Right ventricle myocardium inferior (tissue), 1 donor: ENCODE data around the gene GALK1. TPM values are rescaled to one million over a fixed set of nuclear protein-coding genes. Genes with fewer than 3 reads are reported as not detected.
"Not testable (repeated sequence)": the region's sequence is repeated elsewhere in the genome, so short reads cannot be mapped to it uniquely, and the experiment has no call there.

Source experiments
- ATAC-seq: fragments of 200-7000 bp; cut with Tn5 transposase; one replicate; pipeline ENCODE4 v1.9.1; 2020; ENCODE audit warnings: mild to moderate bottlenecking, moderate library complexity
- DNase-seq: peaks from one replicate; pipeline ENCODE4 v3.0.0; 2021; ENCODE audit errors: missing footprints
- intact Hi-C: fragments of 100-400 bp; cut with DNase I; formaldehyde crosslinking; loops from one replicate; pipeline ENCODE4 v1.11.0; 2022
- total RNA-seq: library from RNA; stranded (reverse); fragmentation: NEBNext Ultra II Directional; extraction: Animal tissue kit (Norgen Biotek cat#: 25700); gene quantifications from one replicate; pipeline ENCODE4 v1.2.1, GENCODE V29; 2021
- donor health status: DM: no; HTN: yes; CAD: no; lungs with severe emphysema.

The GALK1 gene
- total RNA-seq, 1 donor from 2014 or later = 23.8 TPM

DNA sequence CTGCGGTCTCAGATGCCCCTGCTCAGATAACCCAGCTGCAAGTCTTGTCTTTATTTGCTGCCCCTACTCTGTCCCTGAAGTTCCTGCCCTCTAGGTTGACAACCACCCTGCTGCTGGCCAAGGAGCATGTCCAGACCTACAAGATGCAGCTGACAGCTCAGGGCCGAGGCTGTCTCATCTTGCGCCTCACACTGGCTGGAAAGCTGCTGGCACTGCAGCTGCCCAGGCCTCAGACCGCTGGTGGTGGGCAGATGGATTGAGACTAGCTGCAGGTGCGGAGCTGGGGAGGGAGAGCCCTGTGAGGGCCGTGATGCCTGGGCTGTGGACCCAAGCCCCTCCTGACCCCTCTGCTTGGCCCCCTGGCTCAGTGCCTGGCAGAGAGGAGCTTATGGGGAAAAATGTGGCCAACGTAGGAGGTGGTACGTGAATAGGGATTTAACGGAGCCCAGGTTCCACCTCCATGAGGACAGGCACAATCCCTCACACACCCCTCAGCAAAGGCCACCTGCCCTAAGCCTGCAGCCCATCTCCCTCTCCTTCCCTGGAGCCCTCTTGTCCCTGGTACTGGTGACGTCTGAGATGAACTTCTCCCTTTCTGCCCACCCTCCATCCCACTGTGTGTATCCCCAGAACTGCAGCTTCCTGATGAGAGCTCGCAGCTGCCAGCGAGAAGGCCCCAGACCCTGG lies 8.3 kb upstream of the GALK1 start:
- ATAC-seq (no peak), DNase-seq (peak; percentile 62)
- intact Hi-C loops = loop anchor here (10.0 kb wide), 1 partner anchor 232 kb away; the partner anchor contains the start of gene CDK3

DNA sequence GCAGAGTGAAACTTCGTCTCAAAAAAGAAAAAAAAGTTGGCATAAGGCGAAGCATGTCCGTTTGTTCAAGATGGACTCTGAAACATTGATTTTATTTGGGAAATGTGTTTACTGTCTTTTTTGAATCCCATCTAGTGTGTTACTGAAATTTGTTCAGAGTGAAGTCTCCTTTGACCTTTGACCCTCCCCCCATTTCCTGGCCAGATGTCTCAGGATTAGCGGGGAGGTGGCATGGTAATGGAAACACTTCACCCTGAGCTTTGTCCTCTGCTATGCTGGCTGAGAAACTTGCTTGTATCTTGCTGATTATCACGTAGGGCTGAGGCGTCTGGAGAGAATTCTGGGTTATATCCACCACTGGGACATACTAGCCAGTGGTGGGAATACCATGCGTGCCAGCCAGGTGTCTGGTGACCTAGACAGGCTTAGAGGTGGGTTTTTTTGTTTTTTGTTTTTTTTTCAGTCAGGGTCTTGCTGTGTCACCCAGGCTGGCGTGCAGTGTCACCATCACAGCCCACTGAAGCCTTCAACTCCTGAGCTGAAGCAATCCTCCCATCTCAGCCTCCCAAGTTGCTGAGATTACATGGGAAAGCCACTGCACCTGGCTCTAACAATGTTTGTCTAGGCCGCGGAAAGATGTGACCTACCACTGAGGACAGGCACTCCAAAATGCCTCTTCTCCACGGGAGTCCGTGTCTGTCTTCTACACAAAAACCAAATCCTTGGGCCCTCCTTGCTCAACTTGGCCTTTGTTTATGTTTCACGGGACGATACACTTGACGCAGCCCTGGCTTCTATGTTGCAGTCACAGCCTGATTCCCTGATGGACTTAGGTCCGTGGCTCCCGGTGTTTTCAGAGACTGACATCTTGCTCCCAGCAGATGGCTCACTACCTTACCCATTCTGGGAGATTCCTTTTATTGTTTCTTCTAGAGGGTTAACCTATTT lies 6.6 kb upstream of the GALK1 start:
- intact Hi-C loops = loop anchor here (10.0 kb wide), 1 partner anchor 233 kb away; the partner anchor contains the start of gene CDK3
- no peak for ATAC-seq
- DNase-seq = peak; percentile 34

DNA sequence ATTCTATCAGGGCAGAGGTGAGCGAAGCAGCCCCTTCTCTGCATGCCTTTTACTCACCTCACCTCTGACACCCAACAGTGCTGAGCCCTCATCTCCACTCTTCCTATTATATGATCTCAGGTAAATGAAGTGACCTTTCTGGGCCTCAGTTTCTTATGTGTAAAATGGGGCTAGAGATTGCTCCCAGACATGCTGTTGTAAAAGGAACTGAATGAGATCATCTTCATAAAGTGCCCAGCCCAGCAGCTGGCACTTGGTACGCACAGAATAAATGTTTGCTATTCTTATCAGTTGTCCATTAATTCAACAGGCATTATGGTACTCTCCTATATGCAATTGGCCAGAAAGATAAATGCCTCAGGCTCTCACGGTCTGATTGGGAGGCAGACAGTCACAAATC lies 4.5 kb upstream of the GALK1 start:
- ATAC-seq (no peak), DNase-seq (peak; percentile 22)
- intact Hi-C loops = no loop called here

DNA sequence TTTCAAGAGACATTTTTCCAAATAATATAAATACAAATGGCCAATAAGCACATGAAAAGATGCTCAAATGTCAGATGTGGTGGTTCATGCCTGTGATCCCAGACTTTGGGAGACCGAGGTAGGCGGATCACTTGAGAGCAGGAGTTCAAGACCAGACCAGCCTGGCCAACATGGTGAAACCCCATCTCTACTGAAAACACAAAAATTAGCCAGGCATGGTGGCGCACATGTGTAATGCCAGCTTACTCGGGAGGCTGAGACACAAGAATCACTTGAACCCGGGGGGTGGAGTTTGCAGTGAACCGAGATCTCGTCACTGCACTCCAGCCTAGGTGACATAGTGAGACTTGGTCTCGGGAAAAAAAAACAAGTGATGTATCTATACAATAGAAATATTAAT lies 2.9 kb upstream of the GALK1 start:
- no peak for ATAC-seq
- no peak for DNase-seq
- intact Hi-C loops = no loop called here

DNA sequence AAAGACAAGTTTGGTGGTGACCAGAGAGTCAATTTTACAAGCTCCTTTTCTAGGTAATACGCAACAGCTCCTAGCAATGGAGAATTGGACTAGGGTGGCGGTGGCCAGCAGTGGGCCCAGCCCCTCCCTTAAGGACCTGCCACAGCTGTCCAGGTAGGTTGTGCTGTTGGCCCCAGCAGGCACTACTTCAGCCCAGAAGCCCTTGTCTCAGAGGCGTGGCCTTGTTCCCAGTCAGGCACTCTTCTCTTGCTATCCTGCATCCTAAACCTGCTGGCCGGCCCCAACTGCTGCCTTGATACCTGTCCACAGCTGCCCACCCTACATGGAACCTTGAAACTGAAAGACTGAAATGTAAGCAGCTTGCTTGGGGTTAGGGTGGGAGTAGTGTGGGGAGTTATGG lies 989 bp upstream of the GALK1 start:
- ATAC-seq = no peak
- peak; percentile 45 for DNase-seq
- intact Hi-C loops = no loop called here

DNA sequence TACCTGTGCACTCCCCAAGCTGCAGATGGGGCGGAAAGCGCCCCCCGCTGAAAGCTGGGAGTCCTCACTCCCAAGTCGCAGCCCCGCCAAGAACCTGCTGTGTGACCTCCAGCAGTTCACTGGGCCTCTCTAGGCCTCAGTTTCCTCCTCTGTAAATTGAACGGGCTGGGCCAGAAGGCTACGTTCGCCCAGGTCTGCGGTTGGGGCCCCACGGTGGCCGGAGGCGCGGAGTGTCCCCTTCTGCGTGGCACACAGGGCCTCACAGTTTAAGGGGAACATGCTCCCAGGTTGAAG lies 628 bp downstream of the GALK1 start:
- intact Hi-C loops = no loop called here

DNA sequence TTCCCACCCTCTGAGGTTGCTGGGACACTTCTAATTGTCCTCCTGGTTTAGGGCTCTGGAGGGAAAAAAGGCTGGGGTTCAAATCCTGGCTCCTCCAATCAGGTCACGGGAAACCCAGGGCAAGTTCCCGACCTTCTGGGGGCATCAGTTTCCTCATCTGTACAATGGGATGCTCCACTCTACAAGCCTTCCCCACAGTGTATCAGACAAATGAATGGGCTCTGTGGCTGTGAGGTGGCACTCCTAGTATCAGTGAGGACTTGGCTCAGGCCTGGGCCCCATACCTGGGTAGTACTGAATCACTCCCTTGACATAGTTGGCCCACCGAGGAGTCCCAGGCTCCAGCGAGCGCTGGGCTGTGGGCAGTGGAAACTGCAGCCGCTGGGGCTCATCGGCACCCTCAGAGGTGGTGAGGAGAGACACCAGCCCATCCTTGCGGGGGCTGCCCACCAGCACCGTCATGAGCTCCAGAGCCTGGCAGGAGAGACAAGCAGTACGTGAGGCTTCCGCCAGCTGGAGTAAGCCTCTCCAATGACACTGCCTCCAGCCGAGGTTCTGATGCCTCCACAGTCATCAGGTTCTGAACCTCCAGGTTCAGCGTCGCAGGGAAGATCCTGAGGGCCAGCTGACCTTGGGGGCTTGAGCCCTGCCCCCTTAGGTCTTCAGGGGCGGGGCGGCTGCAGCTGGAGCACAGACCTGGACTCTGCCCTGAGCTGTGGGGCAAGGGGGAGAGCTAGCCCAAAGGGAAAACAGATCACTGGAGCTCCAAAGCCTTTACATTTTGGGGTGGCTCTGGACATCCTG lies 1.2 kb downstream of the GALK1 start:
- intact Hi-C loops = no loop called here
- DNase-seq = peak; percentile 64
- ATAC-seq = no peak

More for the DNA sequence above, 628 bp downstream of the GALK1 start:
- no peak for DNase-seq
- no peak for ATAC-seq

DNA sequence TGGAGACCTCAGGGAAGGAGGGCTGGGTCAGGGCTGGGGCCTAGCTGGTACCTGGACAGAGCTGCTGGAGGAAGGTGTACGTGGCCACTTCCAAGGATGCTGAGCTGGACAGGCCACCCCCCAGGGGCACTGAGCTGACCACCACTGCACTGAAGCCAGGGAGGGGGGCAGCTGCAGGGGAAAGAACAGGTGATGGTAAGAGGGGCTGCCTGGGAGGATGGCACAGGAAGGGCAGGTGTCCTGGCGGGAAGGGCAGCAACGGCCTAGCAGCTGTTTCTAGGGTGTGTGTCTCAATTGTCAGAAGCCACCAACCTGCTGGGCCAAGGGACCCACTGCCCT lies 1.8 kb downstream of the GALK1 start:
- no peak for DNase-seq
- no peak for ATAC-seq
- intact Hi-C loops = no loop called here

DNA sequence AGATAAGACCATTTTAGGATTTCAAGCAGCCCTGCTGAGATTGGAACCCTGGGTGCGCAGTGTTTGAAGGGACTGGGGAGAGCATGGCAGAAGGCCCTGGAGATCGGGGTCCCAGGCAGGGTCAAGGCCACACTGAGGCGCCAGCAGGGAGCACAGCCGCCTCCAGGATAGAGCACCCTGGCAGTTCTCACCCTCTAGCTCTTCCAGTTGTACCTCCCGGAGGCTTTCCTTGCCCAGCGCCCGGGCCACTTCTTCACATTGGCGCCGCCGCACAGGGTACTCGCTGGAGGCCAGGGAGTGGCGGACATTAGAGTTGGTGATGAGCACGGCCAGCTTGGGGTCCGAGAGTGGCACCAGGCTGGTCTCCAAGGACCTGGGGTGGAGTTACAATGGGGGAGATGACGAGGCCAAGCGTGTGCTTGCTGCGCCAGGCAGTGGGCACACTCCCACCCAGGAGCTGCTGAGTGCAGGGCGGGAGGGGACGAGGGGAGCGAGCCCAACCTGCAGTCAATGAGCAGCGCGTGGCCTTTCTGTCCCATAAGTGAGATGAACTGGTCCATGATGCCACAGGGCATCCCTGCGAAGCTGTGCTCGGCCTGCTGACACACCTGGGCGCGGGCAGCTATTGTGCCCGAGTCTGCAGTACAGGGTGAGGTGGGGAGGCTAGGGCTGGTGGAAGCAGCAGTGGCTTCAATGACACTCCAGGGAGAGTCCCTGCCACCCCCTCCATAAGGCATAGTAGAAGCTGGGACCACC lies 2.3 kb downstream of the GALK1 start:
- DNase-seq (peak; percentile 31), ATAC-seq (no peak)
- intact Hi-C loops = no loop called here

DNA sequence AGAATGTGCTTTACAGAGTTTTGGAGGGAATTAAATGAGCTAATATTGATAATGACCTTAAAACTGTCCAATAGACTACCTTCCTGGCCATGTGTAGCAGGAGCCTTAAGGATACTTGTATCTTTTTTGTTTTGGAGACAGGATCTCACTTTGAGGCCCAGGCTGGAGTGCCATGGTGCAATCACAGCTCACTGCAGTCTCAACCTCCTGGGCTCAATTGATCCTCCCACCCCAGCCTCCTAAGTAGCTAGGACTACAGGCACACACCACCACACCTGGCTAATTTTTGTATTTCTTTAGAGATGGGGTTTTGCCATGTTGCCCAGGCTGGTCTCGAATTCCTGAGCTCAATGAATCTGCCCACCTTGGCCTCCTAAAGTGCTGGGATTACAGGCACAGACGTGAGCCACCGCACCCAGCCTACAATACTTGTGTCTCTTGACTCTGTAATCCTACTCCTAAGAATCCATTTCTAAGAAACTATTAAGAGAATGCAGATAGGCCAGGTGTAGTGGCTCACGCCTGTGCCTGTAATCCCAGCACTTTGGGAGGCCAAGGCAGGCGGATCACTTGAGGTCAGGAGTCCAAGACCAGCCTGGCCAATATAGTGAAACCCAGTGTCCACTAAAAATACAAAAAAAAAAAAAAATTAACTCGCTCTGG lies 4.9 kb downstream of the GALK1 start:
- ATAC-seq = not testable (repeated sequence)
- intact Hi-C loops = loop anchor here (10.0 kb wide), 1 partner anchor 335 kb away; no protein-coding TSS in a partner anchor
- DNase-seq = peak; percentile 48

DNA sequence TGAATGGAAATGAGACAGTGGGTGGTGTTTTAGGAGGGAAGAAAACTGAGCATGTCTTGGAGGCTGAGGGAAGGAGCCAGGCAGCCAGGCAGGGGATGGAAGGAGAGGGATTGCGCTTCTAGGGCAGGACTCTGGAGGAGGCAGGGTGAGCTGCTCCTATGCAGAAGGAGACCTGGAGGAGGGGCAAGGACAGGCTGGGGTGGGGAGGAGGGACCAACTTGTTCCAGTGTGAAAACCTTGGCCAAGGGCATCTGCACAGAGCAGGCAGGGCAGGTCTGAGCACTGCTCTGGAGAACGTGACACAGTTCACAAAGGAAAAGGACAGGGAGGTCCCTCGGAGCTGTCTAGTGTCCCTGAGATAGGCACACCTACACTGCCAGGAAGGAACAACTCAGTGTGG lies 5.5 kb downstream of the GALK1 start:
- DNase-seq (peak; percentile 45), ATAC-seq (peak; percentile 37)
- intact Hi-C loops = loop anchor here (10.0 kb wide), 1 partner anchor 335 kb away; no protein-coding TSS in a partner anchor

DNA sequence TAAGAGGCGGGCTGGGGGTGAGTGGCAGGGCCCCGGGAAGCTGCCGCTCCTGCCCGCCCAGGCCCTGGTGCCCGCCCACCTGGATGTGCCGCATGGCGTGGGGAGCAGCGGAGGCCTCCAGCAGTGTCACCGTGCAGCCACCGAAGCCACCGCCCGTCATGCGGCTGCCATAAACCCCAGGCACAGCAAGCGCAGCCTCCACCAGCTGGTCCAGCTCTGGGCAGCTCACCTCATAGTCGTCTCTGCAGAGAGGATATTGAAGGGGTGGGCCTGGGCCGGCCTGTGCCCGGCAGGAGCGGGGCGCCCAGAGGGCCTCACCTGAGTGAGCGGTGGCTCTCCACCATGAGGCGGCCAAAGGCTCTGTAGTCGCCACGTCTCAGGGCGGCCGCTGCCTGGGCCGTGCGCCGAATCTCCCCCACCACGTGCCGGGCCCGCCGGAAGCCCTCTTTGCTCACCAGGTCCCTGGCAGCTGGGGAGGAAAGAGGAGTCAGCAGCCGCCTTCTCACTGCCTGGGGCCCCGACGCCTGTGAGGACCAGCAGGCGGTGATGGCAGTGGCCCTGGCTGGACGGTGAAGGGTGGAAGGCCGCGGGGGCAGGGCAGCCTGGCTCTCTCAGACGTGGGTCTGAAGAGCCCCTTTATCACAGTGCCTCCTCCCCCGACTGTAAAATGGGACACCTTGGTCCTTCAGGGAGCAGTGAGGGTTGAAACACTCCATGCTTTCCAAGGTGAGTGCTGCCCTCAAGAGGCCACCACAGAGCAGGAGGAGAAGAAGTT lies 6.7 kb downstream of the GALK1 start:
- DNase-seq (peak; percentile 57), ATAC-seq (no peak)
- intact Hi-C loops = loop anchor here (10.0 kb wide), 1 partner anchor 334 kb away; no protein-coding TSS in a partner anchor

DNA sequence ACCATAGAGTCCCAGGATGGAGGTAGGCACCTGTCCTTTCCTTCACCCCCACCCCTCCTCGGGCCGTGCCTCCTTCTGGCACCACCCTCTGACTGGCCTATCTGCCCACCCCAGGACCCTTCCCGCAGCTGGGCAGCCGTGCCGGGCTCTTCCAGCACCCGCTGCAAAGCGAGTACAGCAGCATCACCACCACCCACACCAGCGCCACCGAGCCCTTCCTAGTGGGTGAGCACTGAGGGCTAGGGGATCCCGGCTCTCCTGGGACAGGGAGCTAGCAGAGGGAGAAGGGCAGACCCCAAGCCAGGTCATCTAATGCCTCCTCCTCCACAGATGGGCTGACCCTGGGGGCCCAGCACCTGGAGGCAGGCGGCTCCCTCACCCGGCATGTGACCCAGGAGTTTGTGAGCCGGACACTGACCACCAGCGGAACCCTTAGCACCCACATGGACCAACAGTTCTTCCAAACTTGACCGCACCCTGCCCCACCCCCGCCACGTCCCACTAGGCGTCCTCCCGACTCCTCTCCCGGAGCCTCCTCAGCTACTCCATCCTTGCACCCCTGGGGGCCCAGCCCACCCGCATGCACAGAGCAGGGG lies 7.8 kb downstream of the GALK1 start:
- intact Hi-C loops = loop anchor here (10.0 kb wide), 1 partner anchor 332 kb away; no protein-coding TSS in a partner anchor
- peak; percentile 54 for DNase-seq
- ATAC-seq = no peak

DNA sequence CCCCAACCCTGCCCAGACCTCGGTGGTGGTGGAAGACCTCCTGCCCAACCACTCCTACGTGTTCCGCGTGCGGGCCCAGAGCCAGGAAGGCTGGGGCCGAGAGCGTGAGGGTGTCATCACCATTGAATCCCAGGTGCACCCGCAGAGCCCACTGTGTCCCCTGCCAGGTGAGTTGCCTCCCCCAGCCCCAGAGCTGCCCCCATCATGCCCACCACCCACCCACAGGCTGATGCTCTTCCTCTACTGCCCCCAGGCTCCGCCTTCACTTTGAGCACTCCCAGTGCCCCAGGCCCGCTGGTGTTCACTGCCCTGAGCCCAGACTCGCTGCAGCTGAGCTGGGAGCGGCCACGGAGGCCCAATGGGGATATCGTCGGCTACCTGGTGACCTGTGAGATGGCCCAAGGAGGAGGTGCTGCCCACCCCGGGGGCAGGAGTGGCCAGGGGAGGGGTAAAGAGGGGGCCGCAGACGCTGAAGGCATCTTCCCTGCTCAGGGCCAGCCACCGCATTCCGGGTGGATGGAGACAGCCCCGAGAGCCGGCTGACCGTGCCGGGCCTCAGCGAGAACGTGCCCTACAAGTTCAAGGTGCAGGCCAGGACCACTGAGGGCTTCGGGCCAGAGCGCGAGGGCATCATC lies 8.4 kb downstream of the GALK1 start:
- peak; percentile 43 for DNase-seq

DNA sequence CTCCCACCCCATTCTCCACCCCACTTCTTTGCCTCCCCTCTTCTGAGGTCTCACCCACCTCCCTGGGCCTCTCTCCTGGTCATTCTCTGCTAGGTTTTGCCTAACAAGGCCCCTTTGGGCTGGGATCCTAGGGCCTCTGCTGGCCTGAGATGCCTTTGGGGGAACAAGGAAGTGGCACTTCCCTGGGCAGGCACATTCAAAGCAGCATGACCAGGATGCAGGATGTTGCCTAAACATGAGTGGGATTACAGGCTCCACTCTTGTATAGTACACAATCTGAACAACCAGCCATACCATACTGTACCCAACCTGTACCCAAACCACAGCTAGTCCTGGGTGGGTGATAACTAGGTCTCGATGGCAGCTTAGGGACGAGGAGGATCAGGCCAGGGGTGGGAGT lies 9.0 kb downstream of the GALK1 start:
- intact Hi-C loops = loop anchor here (10.0 kb wide), 1 partner anchor 331 kb away; no protein-coding TSS in a partner anchor
- ATAC-seq (no peak), DNase-seq (peak; percentile 44)

More for the DNA sequence above, 8.4 kb downstream of the GALK1 start:
- ATAC-seq = no peak
- intact Hi-C loops = loop anchor here (10.0 kb wide), 1 partner anchor 332 kb away; no protein-coding TSS in a partner anchor
